Ishikawa (cell line): Measurements from ENCODE around the gene LCN2.

Source experiments
- CEBPB ChIP-seq: IDR thresholded peaks from 2 replicates; pipeline ENCODE4 v1.6.1; 2012
- EGR1 ChIP-seq: IDR thresholded peaks from 2 replicates; pipeline ENCODE4 v1.6.1; 2012
- EP300 ChIP-seq: IDR thresholded peaks from 2 replicates; pipeline ENCODE4 v1.6.1; 2012; ENCODE audit warnings: borderline replicate concordance
- FOXM1 ChIP-seq: IDR thresholded peaks from 2 replicates; pipeline ENCODE4 v1.6.1; 2012; ENCODE audit warnings: low read depth, borderline replicate concordance
- RAD21 ChIP-seq: IDR thresholded peaks from 2 replicates; pipeline ENCODE4 v1.6.1; 2012; ENCODE audit warnings: low read depth
- REST ChIP-seq: IDR thresholded peaks from 2 replicates; pipeline ENCODE4 v1.6.1; 2012; ENCODE audit warnings: low read depth, mild to moderate bottlenecking
- TAF1 ChIP-seq: IDR thresholded peaks from 2 replicates; pipeline ENCODE4 v1.6.1; 2012; ENCODE audit warnings: low read depth, mild to moderate bottlenecking
- TCF12 ChIP-seq: IDR thresholded peaks from 2 replicates; pipeline ENCODE4 v1.6.1; 2012; ENCODE audit warnings: low read depth
- TEAD4 ChIP-seq: IDR thresholded peaks from 2 replicates; pipeline ENCODE4 v1.6.1; 2012
- YY1 ChIP-seq: IDR thresholded peaks from 2 replicates; pipeline ENCODE4 v1.6.1; 2012; ENCODE audit warnings: low read depth
- ZBTB7A ChIP-seq: IDR thresholded peaks from 2 replicates; pipeline ENCODE4 v1.6.1; 2012; ENCODE audit warnings: low read depth
- TF ChIP-seq, protein P1 (sequence below): IDR thresholded peaks from 2 replicates; pipeline ENCODE4 v1.6.1; 2012

LCN2 gene

GRCh38 chr9:128193469-128194096, 44.3 kb downstream of the LCN2 start:
- TF ChIP-seq TEAD4 (no peak), REST (no peak), FOXM1 (no peak)

- TF ChIP-seq TAF1 (no peak), TCF12 (no peak), EGR1 (no peak), TEAD4 (no peak), EP300 (no peak), YY1 (no peak), ZBTB7A (no peak), RAD21 (no peak)
Measured at GRCh38 chr9:128201441-128202369, 52.5 kb downstream of the LCN2 start.

DNA sequence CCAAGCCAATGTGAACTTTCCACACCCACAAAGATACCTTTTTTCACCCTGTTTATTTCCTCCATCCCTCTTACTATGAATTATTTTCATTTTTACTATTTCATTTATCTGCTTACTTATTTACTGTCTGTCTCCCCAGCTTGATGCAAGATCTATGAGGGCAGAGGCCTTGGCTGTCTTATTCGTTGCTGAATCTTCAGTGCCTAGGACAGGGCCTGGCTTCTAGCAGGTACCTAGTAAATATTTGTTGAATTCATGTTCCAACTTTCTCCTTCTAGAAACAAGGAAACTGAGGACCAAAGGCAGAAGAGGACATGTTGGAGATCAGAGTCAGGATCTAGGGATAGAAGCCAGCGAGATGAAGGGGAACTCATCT, 53.4 kb downstream of the LCN2 start:
- TF ChIP-seq REST = no peak
- no peak for TF ChIP-seq TEAD4
- no peak for TF ChIP-seq YY1
- no peak for TF ChIP-seq CEBPB
- TF ChIP-seq, protein P1, sequence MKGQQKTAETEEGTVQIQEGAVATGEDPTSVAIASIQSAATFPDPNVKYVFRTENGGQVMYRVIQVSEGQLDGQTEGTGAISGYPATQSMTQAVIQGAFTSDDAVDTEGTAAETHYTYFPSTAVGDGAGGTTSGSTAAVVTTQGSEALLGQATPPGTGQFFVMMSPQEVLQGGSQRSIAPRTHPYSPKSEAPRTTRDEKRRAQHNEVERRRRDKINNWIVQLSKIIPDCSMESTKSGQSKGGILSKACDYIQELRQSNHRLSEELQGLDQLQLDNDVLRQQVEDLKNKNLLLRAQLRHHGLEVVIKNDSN = no peak
- no peak for TF ChIP-seq TAF1
- no peak for TF ChIP-seq EP300
